Progenitor cell of endocrine pancreas (in vitro differentiated cells): ENCODE results near the gene SAPCD1. TPM values are rescaled to one million over a fixed set of nuclear protein-coding genes. Genes with fewer than 3 reads are reported as not detected.
A peak's percentile ranks its signal among the peaks of the same experiment; 100 is the strongest.

Experiments used
- DNase-seq: peaks from one replicate; pipeline ENCODE4 v3.0.0; 2021; ENCODE audit warnings: low spot score; ENCODE audit not compliant: unreplicated experiment
- H3K27ac Mint-ChIP-seq: 2 replicates; pipeline ENCODE4 v1.8.0; 2021; ENCODE audit warnings: mild to moderate bottlenecking, moderate library complexity, mixed read lengths
- H3K27me3 Mint-ChIP-seq: 2 replicates; pipeline ENCODE4 v1.8.0; 2021; ENCODE audit warnings: mixed read lengths
- H3K36me3 Mint-ChIP-seq: 2 replicates; pipeline ENCODE4 v1.8.0; 2022; ENCODE audit warnings: mixed read lengths; ENCODE audit not compliant: insufficient read depth
- H3K4me1 Mint-ChIP-seq: 2 replicates; pipeline ENCODE4 v1.8.0; 2021; ENCODE audit warnings: low read depth, mixed read lengths
- H3K4me3 Mint-ChIP-seq: 2 replicates; pipeline ENCODE4 v1.8.0; 2021; ENCODE audit warnings: low read depth, mild to moderate bottlenecking, moderate library complexity, mixed read lengths
- H3K9me3 Mint-ChIP-seq: 2 replicates; pipeline ENCODE4 v1.8.0; 2021; ENCODE audit warnings: low read depth, mixed read lengths
- total RNA-seq: library from RNA; stranded (reverse); gene quantifications from 2 replicates; pipeline ENCODE4 v1.2.1, GENCODE V29; 2021
- TF ChIP-seq, protein P1 (sequence below): fragments of 200-600 bp; sonication (generic); IDR thresholded peaks from one replicate; pipeline ENCODE4 v1.5.0; 2021; ENCODE audit warnings: antibody characterized with exemption, mild to moderate bottlenecking; ENCODE audit not compliant: unreplicated experiment

Gene SAPCD1
- total RNA-seq, 1 donor from 2014 or later: 8.6 TPM

DNA sequence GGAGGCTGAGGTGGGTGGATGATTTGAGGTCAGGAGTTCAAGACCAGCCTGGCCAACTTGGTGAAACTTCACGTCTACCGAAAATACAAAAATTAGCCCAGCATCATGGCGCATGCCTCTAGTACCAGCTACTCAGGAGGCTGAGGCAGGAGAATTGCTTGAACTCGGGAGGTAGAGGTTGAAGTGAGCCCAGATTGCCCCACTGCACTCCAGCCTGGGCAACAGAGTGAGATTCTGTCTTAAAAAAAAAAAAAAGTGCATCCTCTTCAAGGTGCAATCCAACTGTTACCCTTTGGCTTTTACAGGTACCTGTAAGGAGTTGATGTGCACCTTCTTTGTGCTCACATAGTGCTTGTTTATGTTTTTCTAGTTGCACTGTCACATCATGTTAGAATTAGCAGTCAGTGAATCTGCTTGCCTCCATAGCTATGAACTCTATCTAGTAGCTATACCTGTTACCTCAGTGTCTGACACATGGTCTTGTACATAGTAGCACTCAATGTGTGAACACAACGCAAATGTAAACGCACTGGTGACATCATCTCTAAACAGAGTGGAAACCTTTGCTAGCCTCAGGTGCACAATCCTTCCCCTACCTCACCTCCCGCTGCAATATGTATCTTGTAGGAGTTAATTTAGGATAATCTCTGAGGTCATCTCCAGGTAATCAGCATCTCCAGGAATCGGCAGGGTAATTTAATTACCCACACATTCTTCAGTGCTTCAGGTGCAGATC, 13.0 kb upstream of the SAPCD1 start:
- Mint-ChIP-seq H3K9me3 (no peaks in the 10 kb centered on the region), H3K4me3 (no peak overlapping the region), H3K4me1 (peaks cover 8% of the 10 kb centered on the region), H3K27ac (peak overlapping the region; percentile 1), H3K36me3 (peaks cover 4% of the 10 kb centered on the region), H3K27me3 (no peaks in the 10 kb centered on the region)
- TF ChIP-seq, protein P1, sequence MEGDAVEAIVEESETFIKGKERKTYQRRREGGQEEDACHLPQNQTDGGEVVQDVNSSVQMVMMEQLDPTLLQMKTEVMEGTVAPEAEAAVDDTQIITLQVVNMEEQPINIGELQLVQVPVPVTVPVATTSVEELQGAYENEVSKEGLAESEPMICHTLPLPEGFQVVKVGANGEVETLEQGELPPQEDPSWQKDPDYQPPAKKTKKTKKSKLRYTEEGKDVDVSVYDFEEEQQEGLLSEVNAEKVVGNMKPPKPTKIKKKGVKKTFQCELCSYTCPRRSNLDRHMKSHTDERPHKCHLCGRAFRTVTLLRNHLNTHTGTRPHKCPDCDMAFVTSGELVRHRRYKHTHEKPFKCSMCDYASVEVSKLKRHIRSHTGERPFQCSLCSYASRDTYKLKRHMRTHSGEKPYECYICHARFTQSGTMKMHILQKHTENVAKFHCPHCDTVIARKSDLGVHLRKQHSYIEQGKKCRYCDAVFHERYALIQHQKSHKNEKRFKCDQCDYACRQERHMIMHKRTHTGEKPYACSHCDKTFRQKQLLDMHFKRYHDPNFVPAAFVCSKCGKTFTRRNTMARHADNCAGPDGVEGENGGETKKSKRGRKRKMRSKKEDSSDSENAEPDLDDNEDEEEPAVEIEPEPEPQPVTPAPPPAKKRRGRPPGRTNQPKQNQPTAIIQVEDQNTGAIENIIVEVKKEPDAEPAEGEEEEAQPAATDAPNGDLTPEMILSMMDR: no peak
- no peak for DNase-seq

DNA sequence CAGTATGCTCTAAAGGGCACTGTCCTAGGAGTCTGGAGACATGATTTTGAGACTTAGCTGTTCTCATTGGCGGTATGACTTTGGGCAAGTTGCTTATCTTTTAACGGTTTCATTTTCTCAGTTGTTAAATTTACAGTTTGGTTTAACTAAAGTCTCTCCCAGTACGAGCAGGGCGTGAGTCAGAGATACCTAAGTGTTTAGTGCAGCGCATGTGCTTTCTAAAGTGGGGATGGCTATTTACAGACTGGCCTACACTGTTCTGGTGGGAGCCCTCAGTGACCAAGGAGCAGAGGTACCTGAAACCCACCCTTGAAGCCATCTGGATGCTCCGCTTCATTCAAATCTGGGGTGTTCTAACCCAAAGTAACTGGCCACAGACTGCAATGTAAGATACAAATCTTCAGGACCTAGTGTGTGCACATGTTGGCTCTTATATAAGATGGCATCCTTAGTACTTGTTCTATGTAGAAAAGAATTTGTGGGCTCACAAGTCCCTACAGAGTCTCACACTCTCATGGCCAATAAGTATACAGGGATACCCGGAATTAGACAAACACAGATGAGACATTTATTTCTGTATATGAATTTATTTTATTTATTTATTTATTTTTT, 11.9 kb upstream of the SAPCD1 start:
- Mint-ChIP-seq H3K27me3 (no peaks in the 10 kb centered on the region), H3K27ac (peak overlapping the region; percentile 52), H3K36me3 (peaks cover 4% of the 10 kb centered on the region), H3K9me3 (no peaks in the 10 kb centered on the region), H3K4me3 (no peak overlapping the region), H3K4me1 (peaks cover 4% of the 10 kb centered on the region)
- no peak for DNase-seq
- TF ChIP-seq, protein P1: no peak

DNA sequence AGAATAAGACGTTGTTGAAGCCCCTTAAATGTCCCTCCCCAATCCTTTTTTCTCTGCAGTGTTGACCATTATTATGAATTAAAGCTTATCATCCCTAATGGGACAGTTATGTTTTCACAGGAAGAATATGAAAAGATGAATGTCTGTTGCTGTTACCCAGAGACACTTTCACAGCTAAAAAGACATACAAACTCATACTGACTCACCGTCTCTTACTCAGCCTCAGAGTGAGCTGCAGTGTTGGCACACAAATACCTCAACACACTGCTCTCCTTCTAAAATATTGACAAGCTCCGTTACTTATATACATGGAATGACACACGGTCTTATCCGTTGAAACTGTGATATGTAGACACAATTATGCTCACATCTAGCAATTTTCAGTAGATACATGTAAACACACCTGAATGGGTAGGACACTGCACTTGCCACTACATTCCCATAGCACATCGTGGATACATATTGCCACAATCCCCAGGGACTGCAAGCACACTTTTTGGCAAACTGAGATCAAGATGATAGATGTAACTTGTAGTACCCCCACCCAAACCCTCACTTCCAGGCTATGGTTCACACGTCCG, 9.6 kb upstream of the SAPCD1 start:
- H3K4me3 Mint-ChIP-seq: no peak overlapping the region
- no peak overlapping the region for H3K27ac Mint-ChIP-seq
- H3K36me3 Mint-ChIP-seq: peaks cover 2% of the 10 kb centered on the region
- H3K27me3 Mint-ChIP-seq: no peaks in the 10 kb centered on the region
- no peaks in the 10 kb centered on the region for H3K9me3 Mint-ChIP-seq
- DNase-seq: no peak
- TF ChIP-seq, protein P1: no peak
- H3K4me1 Mint-ChIP-seq: peaks cover 4% of the 10 kb centered on the region

DNA sequence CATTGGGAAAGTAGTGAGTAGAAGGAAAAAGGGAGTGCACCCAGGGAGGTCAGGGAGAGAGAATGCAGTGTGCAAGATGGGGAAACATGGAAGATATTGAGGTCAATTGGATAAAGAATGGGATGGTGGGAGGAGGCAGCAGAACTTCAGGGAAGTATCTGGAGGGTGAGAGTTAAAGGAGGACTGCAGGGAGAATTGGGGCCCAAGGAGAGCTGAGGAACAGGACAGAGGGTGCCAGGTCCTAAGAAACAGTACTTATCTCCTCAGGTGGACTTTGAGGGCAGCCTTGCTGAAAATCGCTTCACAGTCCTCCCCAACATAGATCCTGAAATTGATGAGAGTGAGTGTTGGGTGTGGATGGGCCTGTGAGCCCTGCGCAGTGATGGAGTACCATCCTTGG, 4.2 kb upstream of the SAPCD1 start:
- DNase-seq: no peak
- TF ChIP-seq, protein P1: no peak
- H3K27me3 Mint-ChIP-seq: no peaks in the 10 kb centered on the region
- H3K36me3 Mint-ChIP-seq: peaks cover 3% of the 10 kb centered on the region
- H3K27ac Mint-ChIP-seq: no peak overlapping the region
- H3K4me3 Mint-ChIP-seq: no peak overlapping the region
- no peaks in the 10 kb centered on the region for H3K4me1 Mint-ChIP-seq
- no peaks in the 10 kb centered on the region for H3K9me3 Mint-ChIP-seq

DNA sequence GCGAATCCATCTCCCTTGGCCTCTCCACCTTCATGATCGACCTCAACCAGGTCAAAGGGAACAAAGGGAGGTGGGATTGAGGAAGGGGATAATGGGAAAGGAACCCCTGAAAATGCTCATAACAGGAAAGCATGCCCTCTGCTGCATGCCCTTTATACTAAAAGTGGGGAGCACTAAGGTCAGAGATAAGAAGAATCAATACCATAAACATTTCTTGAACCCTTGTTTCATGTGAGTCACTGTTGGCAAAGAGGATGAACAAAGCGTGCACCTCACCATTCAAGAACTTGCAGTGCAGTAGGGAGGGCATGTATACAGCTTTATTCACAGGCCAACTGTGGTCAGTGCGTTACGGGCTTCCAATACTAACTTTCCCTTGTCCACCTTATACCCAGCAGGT, 1.7 kb upstream of the SAPCD1 start:
- Mint-ChIP-seq H3K27me3 (no peaks in the 10 kb centered on the region), H3K4me3 (no peak overlapping the region), H3K9me3 (no peaks in the 10 kb centered on the region), H3K36me3 (peaks cover 3% of the 10 kb centered on the region), H3K4me1 (no peaks in the 10 kb centered on the region), H3K27ac (no peak overlapping the region)
- no peak for DNase-seq
- TF ChIP-seq, protein P1: no peak
